Adrenal gland (tissue), 5 donors: ENCODE results near the gene AKAP1.

Source experiments
- CTCF ChIP-seq, 6 experiments: fragments of 450-650 bp in 4 of 6; fragments of 200-600 bp in 2 of 6; sonication (generic) in 1 of 6; IDR thresholded peaks; 1 replicate in 5 of 6; 2 replicates in 1 of 6; pipeline versions ENCODE4 v1.5.1 to v1.8.0; 2016 to 2021; ENCODE audit warnings: antibody characterized with exemption in 6 of 6, mild to moderate bottlenecking in 2 of 6, moderate library complexity in 1 of 6
- POLR2A ChIP-seq, 2 donors: fragments of 450-650 bp; IDR thresholded peaks; one replicate each; pipeline ENCODE4 v1.6.1; 2017; ENCODE audit warnings: antibody characterized with exemption in 2 of 2, mild to moderate bottlenecking in 2 of 2, moderate library complexity in 1 of 2
- donor health status: DM: no; HTN: no; CAD: no.

GRCh38 chr17:57091186-57091618, 6.2 kb downstream of the AKAP1 start:
- no peak for TF ChIP-seq CTCF (IDR thresholded peaks at IDR 0.05)
- no peak for TF ChIP-seq POLR2A (IDR thresholded peaks at IDR 0.05)
